Gastrocnemius medialis (tissue), 4 donors: Measurements from ENCODE around the gene LPIN1.

Source experiments
- CTCF ChIP-seq, 5 experiments: fragments of 450-650 bp in 3 of 5; fragments of 200-600 bp in 2 of 5; sonication (generic) in 2 of 5; IDR thresholded peaks in 4 of 5; conservative IDR thresholded peaks in 1 of 5; 1 replicate in 4 of 5; 2 replicates in 1 of 5; pipeline ENCODE4 v1.5.1; 2016 to 2019; ENCODE audit warnings: antibody characterized with exemption in 5 of 5, mild to moderate bottlenecking in 3 of 5, moderate library complexity in 3 of 5
- POLR2A ChIP-seq, 2 donors: fragments of 450-650 bp; IDR thresholded peaks; one replicate each; pipeline ENCODE4 v1.6.1; 2017; ENCODE audit warnings: antibody characterized with exemption in 2 of 2, mild to moderate bottlenecking in 2 of 2, moderate library complexity in 2 of 2

GRCh38 chr2:11820650-11821049 is 74.2 kb downstream of the LPIN1 start:
- TF ChIP-seq POLR2A (IDR thresholded peaks at IDR 0.05) (no peak), CTCF (IDR thresholded peaks at IDR 0.05 in 4 of 5, conservative IDR thresholded peaks at IDR 0.05 in 1 of 5) (no peak)
